HG03571 (cell line): ENCODE data around the gene CCDC178.
"Not testable (repeated sequence)": the region's sequence is repeated elsewhere in the genome, so short reads cannot be mapped to it uniquely, and the experiment has no call there.

Source experiments
- ATAC-seq: cut with Tn5 transposase; IDR thresholded peaks from one replicate; pipeline ENCODE4 v1.9.1; 2021; ENCODE audit not compliant: unreplicated experiment

CCDC178 gene

DNA sequence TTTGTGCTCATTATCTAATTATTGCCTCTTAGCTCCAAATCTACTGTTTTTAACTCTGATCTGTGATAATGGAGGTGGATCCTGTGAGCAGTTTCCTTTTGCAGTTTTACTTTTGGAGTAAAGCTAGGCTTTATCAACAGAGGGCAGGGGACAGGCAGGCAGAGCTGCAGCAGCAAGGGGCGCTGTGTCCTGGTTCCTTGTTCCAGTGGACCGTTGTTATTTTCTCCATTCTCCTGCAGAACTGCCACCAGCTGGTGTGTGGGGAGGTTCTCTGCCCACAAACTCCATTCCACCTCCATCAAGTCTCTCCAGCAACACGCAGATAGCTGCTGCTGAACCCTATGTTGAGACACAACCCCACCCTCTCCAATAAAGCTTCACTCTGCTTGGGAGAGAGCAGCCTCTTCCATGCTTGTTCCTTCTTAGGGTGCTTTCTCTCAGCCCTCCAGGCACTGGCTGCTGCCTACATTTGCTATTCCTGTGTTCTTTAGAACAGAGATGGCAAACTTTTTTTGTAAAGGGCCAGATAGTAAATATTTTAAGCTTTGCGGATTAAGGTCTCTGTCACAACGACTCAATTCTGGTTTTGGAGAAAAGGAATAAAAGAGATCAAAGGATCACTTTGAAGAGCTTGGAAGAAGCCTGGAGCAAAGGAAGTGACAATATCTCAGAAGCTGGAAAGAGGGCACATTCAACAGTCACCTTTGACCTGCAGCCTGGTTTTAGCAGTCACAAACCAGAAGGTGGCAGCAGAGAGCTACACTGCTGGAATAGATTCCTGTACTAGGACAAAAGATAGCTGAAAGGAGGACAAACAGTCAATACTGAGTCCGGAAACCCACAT, 208.8 kb downstream of the CCDC178 start:
- ATAC-seq = peak; percentile 87

GRCh38 chr18:33212363-33212762, 228.2 kb downstream of the CCDC178 start:
- no peak for ATAC-seq

DNA sequence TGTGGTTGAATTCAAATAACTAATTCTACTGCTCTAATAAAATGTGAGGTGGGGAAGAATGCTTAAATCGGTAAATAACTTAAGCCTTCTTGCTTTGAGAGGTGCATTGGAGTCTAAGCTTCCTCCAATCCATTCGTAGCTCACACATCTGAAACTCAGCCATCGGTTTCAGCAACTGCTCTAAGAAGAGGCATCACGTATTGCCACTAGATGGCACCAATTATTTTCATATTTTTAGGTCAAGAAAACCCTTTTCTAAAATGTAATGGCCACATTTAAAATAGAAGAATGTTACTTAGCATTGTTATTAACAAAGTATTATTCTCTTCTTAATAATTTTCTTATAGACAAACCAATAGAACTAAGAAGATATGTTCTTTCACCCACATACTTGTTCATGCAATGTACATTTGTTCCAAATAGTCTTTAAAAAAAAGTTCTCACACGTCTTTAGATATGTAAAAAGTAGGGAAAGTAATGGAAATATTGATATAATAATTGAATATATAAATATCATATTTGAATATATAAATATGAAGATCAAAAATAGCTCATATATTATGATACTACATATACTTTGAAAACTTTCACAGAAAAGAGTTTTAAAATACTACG, 229.8 kb downstream of the CCDC178 start:
- ATAC-seq = no peak

DNA sequence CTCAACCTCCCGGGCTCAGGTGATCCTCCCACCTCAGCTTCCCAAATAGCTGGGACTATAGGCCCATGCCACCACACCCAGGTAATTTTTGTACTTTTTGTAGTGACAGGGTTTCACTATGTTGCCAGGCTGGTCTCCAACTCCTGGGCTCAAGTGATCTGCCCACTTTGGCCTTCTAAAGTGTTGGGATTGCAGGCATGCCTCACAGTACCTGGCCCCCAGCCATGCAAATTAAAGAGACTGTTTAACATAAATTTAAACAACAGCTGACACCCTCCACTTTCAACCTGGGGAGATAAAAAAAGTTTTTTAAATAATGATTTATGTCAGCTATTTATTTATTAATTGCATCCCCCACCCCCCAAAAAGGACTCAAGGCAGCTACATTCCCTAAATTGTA, 234.7 kb downstream of the CCDC178 start:
- no peak for ATAC-seq

DNA sequence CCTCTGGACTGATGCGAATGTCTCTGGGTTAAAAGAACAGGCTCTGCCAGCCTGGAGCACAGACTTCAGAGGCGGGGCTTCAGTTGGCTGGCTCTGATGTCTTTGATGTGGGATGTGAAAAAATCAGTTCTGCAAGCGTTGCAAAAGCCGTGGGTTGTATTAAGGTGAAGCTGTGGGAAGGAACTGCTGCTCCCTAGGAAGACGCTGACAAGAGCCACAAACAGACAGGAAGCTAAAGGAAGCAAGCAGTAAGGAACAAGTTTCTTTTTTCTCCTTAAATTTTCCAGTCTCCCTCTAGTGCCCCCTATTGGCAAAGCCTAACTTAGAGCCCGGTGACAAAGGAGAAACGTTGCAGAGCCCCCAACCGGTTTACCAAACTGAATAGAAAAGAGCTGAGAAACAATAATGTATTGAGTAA, 239.0 kb downstream of the CCDC178 start:
- no peak for ATAC-seq

DNA sequence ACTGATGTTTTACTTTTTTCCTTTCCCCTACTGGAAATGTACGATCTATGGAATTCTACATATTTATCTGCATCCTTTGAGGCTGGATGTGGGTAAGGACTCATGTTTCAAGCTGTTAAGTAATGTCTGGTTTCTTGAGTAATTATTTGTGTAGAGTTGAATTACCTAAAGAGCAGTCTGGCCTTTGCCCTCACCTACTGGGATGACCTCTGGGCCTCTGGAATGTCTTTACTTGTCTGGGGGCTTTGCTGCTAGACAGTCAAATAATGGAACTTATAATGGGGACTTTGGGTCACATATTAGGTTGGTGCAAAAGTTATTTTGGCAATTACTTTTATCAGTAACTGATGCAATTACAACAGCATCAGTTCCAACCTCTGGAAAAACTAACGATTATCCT, 244.7 kb downstream of the CCDC178 start:
- no peak for ATAC-seq

GRCh38 chr18:33194793-33195192, 245.7 kb downstream of the CCDC178 start:
- no peak for ATAC-seq

DNA sequence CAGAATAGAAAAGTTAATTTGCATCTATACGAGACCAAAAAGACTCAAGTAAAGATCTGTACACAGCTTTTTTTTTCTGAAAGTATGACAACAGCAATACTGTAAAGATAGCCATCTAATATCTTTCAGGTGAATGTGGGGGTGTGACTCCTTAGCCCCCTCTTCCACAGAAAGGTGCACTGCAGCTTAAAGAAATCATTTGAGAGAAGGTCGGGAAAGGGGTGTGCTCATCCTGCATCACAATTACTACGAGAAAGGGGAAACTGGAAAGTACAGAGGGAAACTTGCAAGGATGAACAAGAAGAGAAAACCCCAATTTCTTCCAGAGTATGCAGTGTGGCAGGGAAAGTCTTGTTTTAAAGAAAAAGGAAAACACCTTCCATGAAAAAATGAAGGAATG, 255.6 kb downstream of the CCDC178 start:
- no peak for ATAC-seq

DNA sequence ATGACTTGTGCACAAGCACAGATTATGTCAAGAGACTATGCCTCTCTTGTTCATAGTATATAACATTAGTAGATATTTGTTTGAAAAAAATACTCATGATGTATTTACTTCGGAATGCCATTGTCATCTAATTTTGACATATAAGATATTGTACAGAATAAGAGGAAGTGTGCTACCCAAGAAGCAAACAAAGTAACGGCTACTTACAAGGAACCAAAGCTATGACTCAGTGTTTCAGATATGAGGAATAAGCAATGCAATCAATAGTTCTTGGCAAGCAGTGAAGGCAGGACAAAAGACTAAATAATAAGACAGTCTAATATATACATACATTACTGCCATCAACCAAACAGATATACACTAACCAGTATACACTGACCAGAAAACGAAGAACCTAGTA, 256.3 kb downstream of the CCDC178 start:
- ATAC-seq = no peak

DNA sequence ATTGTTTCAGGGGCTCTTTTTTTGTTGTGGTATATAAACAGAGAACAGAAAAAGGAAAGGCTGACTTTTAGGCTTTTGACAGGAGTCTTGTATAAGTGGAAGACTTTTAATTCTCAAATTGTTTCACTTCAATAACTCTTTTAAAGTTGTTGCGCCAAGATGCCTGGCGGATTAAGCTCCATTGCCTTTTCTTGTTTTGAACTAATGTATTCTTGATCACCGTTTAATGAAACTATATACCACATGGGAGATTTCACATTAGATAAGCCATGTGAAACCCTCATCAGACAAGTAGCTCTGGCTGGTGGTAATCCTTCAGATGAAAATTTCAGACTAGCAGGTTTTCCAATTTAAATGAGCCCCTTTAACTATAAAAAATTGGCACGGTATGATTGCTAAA, 257.4 kb downstream of the CCDC178 start:
- no peak for ATAC-seq

DNA sequence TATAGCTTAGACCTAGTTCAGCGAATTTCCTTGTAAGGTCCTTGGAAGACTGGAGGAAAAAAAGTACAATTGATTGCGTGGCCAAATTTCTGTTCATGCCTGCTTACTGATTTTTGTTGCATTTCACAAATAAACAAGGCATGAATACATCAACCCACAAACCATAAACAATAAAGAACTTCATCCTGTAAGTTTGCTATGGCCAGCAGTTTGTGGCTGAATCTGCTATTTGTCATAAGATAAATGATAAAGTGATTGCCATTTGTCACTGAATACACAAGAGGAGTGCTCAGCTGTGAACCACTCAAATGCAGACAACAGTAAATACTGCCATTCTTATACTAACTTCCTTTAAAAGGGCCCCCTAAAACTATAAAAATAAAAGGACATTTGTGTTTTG, 259.5 kb downstream of the CCDC178 start:
- ATAC-seq = no peak

GRCh38 chr18:33169218-33169617, 271.3 kb downstream of the CCDC178 start:
- ATAC-seq = no peak

GRCh38 chr18:33164121-33164520, 276.4 kb downstream of the CCDC178 start:
- not testable (repeated sequence) for ATAC-seq

GRCh38 chr18:33161131-33161530, 279.4 kb downstream of the CCDC178 start:
- ATAC-seq = no peak

- no peak for ATAC-seq
These were observed 281.4 kb downstream of the CCDC178 start for GRCh38 chr18:33159151-33159550.

DNA sequence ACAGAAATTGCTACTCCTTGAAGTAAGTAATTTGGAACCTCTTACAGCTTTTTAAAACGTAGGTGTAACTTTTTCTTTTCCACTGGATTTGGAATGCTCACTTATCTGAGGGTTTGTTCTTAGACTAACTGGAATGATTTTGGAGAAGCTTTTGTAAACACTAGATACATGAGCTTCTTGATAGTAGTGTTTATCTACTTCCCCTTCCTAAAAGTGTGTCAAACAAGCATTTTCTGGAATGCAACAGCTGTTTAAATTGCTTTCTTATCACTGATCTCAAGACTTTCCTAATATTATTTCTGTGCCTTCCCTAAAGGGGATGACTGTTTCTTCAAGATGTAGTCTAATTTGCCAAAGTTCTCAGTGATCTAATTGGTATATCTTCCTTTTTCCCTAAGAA, 282.6 kb downstream of the CCDC178 start:
- ATAC-seq = no peak

DNA sequence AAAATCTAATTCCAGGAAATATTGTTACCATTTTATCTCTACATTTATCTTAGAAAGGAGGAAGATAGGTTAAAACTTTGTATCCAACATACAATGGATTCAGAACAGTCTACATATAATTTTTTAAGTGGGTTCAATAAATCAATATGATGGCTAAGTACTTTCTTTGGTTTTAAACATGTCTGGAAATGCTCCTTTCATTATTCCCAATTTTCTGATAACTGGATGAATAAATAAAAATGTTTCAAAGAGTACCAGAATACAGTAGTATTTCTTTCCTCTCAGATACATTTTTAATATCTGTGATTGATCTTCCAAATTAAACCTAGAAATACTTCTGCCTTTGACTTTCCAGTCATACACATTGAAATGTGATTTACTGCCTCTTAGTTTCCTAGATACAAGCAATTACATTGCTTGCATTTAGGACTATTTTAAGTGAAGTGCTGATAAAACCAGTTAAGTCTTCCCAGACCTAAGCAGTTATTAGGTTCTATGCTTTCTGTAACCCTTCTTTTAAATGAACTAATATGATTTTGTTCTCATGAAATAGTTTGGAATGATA, 283.5 kb downstream of the CCDC178 start:
- ATAC-seq = no peak

DNA sequence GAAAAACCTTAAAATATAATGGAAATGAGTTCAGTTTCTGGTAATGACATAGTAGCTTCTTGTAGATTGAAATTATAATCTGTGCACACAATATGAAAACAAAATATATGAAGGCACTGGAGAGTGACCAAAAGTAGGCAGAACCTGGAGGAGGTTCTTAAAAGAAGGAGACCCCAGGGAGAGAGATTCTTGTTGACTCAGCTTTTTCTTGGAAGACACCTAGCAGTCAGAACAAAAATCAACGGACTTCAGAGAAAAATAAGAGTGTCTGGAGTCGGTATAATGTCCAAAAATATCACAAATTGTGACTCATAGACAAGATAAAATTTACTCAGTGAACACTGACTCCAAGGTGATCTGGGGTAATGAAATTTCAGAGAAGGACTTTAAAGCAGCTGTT, 286.5 kb downstream of the CCDC178 start:
- no peak for ATAC-seq

- no peak for ATAC-seq
These were observed 288.1 kb downstream of the CCDC178 start for GRCh38 chr18:33152376-33152775.

DNA sequence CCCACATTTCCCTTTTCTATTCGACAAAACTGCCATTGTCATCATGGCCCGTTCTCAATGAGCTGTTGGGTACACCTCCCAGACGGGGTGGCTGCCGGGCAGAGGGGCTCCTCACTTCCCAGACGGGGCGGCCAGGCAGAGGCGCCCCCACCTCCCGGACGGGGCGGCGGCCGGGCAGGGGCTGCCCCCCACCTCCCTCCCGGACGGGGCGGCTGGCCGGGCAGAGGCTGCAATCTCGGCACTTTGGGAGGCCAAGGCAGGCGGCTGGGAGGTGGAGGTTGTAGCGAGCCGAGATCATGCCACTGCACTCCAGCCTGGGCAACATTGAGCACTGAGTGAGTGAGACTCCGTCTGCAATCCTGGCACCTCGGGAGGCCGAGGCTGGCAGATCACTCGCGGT, 292.7 kb downstream of the CCDC178 start:
- ATAC-seq = not testable (repeated sequence)

GRCh38 chr18:33146014-33146413, 294.5 kb downstream of the CCDC178 start:
- ATAC-seq = no peak

- no peak for ATAC-seq
These were observed 304.4 kb downstream of the CCDC178 start for GRCh38 chr18:33135951-33136660.
